ENCODE results near the gene CCDC61.
A peak's percentile ranks its signal among the peaks of the same experiment; 100 is the strongest.

CCDC61 gene

GRCh38 chr19:46016426-46017094 is 21.3 kb downstream of the CCDC61 start:
- DNase-seq, result peak; percentile 89

GRCh38 chr19:46017095-46017429 is 21.8 kb downstream of the CCDC61 start:
- DNase-seq, result no peak

DNA sequence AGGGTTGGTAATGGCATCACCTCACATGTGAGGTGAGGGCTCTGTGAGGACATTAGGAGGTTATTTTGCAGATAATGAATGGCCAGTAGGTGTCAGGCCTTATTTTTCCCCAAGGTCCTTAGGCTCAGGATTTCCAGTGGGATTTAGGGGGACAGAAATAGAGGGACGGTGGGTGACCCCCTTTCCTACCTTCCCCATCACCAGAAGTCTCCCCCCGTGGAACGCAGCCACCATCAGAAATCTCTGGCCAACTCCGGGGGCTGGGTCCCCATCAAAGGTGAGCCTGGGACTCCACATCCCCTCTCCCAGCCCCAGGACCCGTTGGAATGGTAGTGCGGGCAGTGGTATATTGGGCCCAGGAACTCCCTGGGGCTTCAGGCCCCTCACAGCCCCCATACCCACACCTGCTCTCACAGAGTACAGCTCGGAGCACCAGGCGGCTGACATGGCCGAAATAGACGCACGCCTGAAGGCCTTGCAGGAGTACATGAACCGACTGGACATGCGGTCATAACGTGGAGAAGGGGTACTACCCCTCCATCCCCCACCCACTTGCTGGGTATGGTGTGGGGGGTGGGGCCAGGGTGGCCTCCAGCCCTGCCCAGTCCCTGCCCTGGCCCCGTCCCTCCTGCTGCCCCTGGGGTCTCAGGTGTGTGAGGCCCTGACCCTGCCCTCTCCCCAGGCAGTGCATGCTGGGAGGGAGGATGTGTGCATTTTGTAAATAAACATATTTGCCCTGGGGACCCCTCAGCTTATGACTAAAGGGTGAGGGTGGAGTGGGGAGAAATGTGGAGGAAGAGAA is 22.8 kb downstream of the CCDC61 start:
- no peak for DNase-seq

DNA sequence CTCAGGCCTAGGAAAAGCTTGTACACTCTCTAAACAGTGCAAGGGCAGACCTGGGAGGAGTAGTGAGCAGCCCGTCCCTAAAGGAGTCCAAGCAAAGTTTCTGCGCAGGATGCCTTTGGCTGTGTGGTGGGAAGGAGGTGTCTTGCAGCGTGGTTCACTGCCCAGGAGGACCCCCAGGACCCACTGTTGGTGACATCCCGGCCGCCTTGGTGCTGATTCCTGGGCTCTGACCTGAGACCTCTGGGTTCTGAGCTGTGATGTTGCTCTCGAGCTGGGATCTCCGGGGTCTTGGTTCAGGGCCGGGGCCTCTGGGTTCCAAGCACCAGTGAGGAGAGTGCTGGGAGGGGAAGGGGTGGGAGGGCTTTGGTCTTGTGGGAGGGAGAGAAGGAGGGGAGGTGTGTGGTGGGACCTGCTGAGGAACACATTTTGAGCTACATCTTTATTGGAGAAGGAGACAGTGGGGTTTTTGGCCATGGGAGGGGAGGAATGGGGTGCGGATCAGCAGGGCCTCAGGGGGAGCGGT is 23.5 kb downstream of the CCDC61 start:
- no peak for DNase-seq

GRCh38 chr19:46019270-46019669 is 24.0 kb downstream of the CCDC61 start:
- DNase-seq, result no peak

DNA sequence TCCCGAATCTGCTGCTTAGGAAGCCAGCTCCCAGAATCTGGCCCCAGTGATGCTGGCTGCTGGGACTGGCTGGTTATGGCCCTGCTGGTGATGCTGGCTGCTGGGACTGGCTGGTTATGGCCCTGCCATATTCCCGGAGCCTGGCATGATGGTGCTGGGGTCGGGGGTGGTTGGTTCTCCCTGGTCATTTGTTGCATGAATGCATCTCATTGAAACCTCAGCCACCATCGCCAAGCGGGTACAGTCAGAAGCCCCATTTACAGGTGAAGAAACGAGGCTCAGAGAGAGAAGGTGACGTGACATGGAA is 25.5 kb downstream of the CCDC61 start:
- no peak for DNase-seq

DNA sequence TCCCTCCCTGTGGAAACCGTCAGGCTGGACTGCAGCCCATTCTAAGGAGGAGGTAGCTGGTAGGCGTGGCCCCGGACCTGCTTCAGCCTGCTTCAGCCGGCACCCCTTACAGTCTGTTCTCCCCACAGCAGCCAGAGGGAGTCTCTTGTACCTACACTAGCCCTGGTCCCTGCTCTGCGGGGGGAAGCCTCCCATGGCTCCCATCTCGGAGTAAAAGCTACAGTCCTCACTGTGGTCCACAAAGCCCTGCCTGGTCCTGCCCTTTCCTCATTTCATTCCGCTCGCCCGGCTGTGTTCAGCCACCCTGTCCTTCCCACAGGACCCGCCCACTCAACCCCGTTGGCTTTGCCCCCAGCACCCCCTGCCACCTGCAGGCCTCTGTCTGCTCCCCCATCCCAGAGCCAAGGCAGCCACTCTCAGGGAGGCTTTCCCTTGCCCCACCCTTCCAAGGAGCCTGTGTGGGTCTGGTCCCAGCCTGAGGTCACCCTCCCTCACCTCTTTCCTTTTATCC is 26.3 kb downstream of the CCDC61 start:
- peak; percentile 40 for DNase-seq

DNA sequence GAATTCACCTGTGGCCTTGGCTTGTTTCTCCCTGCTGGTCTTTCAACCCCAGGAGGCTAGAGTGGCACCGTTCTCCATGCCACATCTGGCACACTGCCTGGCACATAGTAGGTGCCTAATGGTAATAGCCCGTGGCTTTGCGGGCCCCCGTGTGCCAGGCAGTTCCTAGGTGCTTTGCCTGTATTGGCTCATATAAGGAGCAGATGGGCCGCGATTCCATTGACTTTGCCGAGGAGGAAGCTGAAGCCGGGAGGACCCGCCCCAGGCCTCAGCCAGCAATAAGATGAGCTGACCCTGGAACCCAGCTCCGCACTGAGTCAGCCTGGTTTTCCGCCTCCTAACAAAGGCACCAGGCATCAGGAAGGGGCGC is 26.8 kb downstream of the CCDC61 start:
- DNase-seq, result peak; percentile 48

- peak; percentile 48 for DNase-seq
These were observed 27.4 kb downstream of the CCDC61 start, which contains the start of gene PGLYRP1 for GRCh38 chr19:46022431-46023310. TSS of gene PGLYRP1 (minus strand) at chr19:46023053. CDS start at chr19:46023021, 32 bp downstream.

DNA sequence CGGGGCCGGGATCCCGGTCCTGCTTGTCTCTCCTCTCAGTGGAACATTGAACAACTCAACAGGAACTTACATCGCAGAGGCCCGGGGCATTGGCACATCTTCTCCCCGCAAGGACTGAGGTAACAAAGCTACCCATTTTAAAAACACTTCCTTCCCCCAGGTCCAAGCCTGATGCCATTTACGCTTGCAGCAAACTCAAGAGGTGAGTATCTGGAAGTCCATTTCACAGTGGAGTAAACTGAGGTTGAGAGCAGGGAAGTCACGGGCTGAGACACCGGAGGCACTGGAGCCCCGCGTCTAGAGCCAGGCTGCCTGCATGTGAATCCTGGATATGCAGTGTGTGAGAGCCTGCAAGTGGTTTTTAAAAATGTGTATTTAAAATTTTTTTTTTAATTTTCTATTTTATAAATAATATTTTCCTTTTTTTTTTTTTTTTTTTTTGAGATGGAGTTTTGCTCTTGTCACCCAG is 28.1 kb downstream of the CCDC61 start:
- no peak for DNase-seq

- no peak for DNase-seq
These were observed 30.6 kb downstream of the CCDC61 start for GRCh38 chr19:46025835-46026234.

GRCh38 chr19:46030812-46031550 is 35.7 kb downstream of the CCDC61 start:
- DNase-seq, result no peak

DNA sequence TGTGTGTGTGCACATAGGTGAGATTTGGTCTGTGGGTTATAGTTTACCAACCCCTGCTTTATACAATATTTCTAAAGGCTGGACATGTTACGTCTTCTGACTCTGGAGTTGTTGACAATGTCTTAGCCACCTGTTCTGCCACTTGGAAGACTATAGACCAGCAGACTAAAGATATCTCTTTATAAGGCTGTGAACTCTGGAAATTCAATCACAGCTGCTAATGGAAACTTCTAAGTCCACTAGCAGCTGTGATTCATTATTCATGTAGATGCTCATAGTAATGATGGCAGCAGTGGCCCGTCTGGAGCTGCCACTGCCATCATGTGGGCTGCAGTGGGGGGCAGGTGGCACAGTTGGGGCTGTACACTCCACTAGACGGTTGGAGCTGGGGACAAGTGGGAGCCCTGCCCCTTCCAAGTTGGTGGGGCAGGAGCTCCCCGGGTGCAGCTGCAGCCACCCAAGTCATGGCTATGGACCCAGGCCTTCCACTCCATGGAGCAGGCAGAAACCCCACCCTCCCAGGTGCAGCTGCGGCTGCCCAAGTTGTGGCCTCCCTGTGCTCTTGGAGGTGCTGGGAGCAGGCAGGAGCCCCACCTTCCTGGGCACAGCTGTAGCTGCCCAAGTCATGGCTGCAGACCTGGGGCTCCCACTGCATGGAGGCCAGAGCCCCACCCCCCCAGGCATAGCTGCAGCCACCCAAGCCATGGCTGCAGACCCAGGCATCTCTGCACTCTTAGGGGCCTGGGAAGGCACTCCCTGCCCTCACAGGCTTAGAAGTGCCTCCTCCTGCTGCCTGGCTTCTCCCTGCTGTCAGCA is 36.7 kb downstream of the CCDC61 start:
- no peak for DNase-seq

- DNase-seq, result no peak
These were observed 37.3 kb downstream of the CCDC61 start for GRCh38 chr19:46032597-46033025.

DNA sequence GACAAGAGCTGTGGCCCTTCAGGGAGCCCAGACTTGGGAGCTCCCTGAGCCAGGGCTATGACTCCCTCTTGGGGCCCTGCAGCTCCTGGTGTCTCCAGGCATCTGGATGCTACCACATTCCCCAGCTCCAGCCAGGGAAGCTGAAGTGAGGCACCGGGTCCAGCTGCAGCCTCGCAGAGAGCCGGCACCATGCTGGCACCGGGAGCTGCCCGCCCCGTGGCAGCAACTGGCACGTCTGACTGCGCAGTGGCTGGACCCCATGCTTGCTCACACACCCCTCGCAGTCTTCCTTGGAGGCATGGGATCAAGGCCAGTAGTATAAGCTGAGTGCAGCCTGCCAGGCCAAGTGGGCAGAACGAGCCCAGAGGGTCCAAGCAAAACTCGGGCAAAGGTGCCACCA is 38.1 kb downstream of the CCDC61 start:
- DNase-seq, result no peak

DNA sequence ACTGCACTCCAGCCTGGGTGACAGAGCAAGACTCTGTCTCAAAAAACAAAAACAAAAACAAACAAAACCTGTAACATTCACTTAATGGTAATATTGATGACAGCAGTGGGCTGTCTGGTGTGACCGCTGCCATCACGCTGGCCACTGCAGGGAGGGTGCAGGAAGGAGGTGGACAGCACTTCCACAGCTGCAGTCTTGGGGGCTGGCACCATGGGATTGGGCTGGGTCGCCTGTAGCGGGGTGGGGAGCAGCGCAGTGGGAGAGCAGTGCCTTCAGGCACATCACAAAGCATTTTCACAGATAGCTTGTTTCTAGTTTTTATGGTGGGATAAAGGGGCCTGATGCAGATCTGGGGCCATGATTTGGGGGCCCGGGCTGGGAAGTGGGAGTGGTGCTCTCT is 40.3 kb downstream of the CCDC61 start:
- no peak for DNase-seq

GRCh38 chr19:46035986-46036743 is 40.9 kb downstream of the CCDC61 start:
- no peak for DNase-seq

GRCh38 chr19:46036744-46037128 is 41.5 kb downstream of the CCDC61 start:
- DNase-seq, result no peak

DNA sequence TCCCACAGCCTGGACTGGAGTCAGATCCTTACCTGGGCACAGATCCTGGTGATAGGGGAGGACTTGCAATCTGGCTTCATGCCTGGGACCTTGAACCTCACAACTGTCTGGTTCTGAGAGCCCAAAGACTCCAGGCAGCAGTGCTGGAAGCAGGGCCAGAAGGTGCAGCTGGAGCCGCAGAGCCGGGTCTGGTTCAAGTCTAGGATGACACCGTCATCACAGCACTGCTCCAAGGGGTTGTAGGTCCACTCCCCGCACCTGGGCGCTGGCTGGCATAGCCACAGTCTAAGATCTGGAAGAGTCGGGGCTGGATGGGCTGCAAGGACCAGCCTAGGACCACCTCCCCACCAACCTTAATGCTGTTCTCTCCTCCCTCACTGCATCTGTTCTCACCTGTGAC is 44.9 kb downstream of the CCDC61 start:
- no peak for DNase-seq

- no peak for DNase-seq
These were observed 45.8 kb downstream of the CCDC61 start, which contains the start of gene IGFL4 for GRCh38 chr19:46040952-46041500. TSS of gene IGFL4 (minus strand) at chr19:46041002. CDS start at chr19:46040962, 40 bp downstream.
